GM18870 (cell line): ENCODE data around the gene PRAC2.

Experiments used
- ATAC-seq: cut with Tn5 transposase; IDR thresholded peaks from one replicate; pipeline ENCODE4 v1.9.1; 2021; ENCODE audit warnings: moderate library complexity; ENCODE audit not compliant: unreplicated experiment

PRAC2 gene

DNA sequence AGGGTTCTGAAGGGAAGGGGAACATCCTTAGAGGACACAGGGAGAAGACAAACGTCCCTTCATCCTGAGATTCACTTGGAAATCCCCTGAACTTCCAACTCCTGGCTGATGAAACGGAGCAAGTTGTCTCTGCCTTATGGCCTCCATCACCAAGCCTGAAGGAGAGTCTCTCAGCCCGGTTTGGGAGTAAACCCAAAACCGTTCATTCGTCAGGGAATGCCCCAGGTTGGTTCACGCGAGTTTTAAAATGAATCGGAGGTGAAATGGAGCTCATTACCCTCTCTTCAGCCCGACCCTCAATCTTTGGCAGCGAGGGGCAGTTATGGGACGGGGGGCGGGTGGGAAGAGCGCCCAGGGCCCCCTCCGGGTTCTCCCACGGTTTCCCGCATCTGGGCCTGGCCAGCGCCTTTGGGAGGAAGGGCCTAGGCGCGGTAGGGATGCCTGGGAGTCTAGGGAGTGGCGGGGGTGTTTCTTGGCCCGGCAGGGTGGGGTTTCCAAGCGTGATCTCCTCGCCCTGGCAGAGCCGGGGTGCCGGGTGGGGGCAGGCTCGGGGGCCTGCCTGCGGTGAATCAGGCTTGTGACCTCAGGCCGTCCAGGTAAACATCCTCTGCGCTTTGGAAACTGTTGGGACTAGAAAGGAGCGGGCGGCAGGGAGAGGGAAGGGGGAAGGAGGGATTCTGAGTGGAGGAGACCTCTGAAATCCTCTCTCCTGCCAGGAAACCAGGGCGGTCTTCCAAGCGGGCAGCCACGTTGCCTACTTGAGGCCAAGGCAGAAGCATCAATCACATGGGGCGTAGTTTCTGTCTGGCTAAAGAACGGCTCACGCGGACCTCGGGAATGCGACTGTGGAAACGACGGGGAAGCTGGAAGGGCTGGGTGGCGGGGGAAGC, 29.7 kb downstream of the PRAC2 start:
- no peak for ATAC-seq

- no peak for ATAC-seq
Measured at GRCh38 chr17:48753794-48754499, 31.0 kb downstream of the PRAC2 start.

DNA sequence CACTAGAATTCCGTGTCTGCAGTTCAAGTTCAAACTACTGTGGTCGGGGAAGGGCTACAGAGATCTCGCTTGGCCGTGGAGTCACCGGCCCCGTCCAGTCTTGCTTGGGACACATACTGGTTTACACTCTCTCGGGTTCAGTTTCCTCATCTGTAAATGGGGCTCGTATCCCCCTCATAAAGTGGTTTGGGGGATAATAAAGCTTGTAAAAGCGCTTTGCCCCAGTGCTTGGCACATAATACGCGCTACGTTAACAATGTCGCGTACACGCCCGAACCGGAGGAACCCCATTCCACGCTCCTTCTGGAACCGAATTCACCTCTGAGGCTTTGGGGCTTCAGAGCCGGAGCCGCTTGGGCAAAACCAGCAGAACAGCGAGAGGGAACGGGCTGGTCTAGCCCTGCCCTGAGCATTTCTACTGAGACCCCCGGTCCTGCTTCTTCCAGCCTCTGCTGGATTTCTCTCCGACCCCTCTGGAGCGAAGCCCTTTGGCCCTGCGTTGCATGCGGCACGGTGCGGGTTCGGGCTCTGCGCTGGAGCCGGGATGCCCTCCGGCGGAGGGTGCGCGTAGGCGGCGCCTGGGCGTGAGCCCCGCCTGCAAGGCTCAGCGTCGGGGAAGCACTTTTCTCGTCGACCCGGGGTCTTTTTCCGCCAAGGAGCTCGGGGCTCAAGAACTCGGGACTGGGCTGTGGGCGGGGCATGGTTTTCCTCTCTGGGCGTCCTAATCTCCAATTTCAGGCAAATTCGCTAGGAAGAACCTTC, 31.7 kb downstream of the PRAC2 start:
- no peak for ATAC-seq

- no peak for ATAC-seq
Measured at GRCh38 chr17:48755356-48755755, 32.4 kb downstream of the PRAC2 start.

- no peak for ATAC-seq
Measured at GRCh38 chr17:48756830-48757251, 33.9 kb downstream of the PRAC2 start.

DNA sequence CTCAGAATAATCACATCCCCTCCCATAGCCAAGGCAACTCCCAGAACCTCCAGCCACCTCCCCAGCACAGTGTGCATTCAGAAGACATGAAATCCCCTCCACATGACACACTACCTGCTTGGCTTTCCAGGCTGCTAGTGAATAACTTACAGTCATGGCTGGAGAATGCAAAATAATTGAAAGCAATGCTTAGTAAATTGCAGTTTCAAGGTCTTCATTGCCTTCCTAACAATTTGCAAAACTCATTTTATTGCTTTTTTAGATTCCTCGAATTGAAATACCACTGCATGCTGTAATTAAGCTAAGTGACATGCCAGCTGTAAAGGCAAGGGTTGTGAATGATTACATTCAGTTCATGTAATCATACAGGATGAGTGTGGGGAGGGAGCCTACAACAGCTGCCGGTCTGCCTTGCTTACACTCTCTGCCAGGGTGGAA, 34.6 kb downstream of the PRAC2 start:
- no peak for ATAC-seq

DNA sequence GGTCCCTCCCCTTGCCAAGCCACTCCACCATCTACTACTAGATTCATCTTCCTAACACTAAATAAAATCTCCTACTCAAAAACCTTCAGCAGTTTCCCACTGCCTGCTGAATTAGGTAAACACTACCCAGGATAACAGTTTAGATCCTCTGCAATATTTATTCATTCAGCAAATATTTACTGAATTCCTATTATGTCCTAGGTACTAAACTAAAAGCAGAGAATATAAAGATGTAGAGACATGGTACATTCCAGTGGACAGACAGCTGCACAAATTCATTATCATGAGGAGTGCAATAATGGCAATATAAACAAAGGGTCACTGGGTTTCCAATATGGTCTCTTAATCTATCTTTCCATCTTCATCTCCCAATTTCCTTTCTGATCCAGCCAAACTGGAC, 36.3 kb downstream of the PRAC2 start:
- ATAC-seq, result no peak

GRCh38 chr17:48760411-48760810, 37.4 kb downstream of the PRAC2 start:
- ATAC-seq, result no peak

- ATAC-seq, result no peak
Measured at GRCh38 chr17:48761114-48761513, 38.1 kb downstream of the PRAC2 start.

- ATAC-seq, result no peak
Measured at GRCh38 chr17:48767263-48767774, 44.3 kb downstream of the PRAC2 start.

DNA sequence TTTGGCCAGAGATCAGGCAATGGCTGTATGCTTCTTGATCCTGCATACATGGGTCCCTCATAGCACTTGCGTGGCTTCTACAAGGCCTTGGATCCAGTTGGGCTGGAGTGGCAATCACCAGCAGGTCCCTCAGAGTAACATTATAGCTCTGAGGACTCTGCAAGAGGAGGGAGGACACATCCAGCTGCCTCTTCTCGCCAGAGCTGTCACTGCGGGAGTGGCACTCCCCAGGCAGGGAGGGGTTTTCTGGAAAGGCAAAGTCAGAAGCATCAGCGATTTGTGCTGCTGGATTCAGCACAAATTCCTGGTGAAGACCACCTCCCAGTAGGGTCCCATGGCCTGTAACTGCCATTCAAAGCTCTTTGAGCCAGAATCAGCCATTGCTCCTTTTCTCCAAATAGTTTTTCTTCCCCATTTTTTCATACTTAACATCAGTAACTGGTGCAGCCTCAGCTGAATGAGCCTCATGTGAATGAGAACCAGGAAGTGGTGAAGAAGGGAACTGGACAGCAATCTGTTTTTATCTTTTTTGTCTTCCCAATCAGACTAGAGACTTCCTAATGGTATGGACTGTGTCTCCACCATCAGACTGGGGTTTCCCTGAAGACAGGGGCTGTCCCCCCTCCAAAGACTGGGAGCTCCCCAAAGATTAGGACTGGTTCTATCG, 46.2 kb downstream of the PRAC2 start:
- ATAC-seq, result no peak

GRCh38 chr17:48770954-48771353, 48.0 kb downstream of the PRAC2 start:
- no peak for ATAC-seq

DNA sequence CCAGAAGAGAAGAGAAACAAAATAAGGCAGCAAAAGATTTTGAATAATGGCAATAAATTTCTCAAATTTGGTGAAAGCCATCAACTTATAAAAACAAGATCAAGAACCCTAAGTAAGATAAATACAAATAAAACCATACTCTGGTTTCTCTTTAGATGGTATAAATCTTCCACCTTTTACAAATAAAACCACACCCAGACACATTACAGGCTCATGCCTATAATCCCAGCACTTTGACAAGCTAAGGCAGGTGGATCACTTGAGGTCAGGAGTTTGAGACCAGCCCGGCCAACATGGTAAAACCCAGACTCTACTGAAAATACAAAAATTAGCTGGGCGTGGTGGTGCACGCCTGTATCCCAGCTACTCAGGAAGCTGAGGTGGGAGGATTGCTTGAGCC, 50.3 kb downstream of the PRAC2 start:
- no peak for ATAC-seq
